H1 (cell line): Measurements from ENCODE around the gene SYNGR3. TPM values are rescaled to one million over a fixed set of nuclear protein-coding genes. Genes with fewer than 3 reads are reported as not detected.

ENCODE experiments used
- CTCF ChIA-PET: fragments of 300-600 bp; sonication (Branson Sonifier 250); formaldehyde crosslinking; loops from one replicate; lab custom pipeline; 2021; ENCODE audit not compliant: partially characterized antibody; lab: Charles Lee
- POLR2A ChIA-PET: fragments of 300-600 bp; sonication (Branson Sonifier 250); formaldehyde crosslinking; loops from one replicate; lab custom pipeline; 2021; ENCODE audit warnings: inconsistent platforms; ENCODE audit not compliant: partially characterized antibody; lab: Charles Lee
- DNase-seq, 2 experiments: peaks; one replicate each; pipeline versions ENCODE4 v3.0.0 to v3.0.0-alpha.2; 2010 to 2022; ENCODE audit warnings: low spot score in 2 of 2, low read depth in 1 of 2, mixed read lengths in 1 of 2
- FAIRE-seq: peaks from 2 replicates; lab custom pipeline; 2011; peaks lifted over from hg19 to GRCh38; lab: Jason Lieb, UNC
- H2AFZ ChIP-seq: 2 replicates; pipeline ENCODE4 v1.8.1; 2012; ENCODE audit warnings: low read length, inconsistent platforms
- H2AK5ac ChIP-seq: 2 replicates; pipeline ENCODE4 v1.6.1; 2013; ENCODE audit warnings: low read depth, low read length
- H2BK120ac ChIP-seq: replicated peaks from 2 replicates; pipeline ENCODE3; 2013; ENCODE audit warnings: low read depth, low read length, inconsistent platforms
- H2BK12ac ChIP-seq: 2 replicates; pipeline ENCODE4 v1.6.1; 2013; ENCODE audit warnings: low read depth, low read length
- H2BK15ac ChIP-seq: 2 replicates; pipeline ENCODE4 v1.6.1; 2013; ENCODE audit warnings: low read length
- H2BK20ac ChIP-seq: 2 replicates; pipeline ENCODE4 v1.6.1; 2013; ENCODE audit warnings: low read length
- H2BK5ac ChIP-seq: 2 replicates; pipeline ENCODE4 v1.6.1; 2013; ENCODE audit warnings: low read depth, low read length
- H3K14ac ChIP-seq: 2 replicates; pipeline ENCODE4 v1.6.1; 2013; ENCODE audit warnings: inconsistent platforms; ENCODE audit not compliant: insufficient read length
- H3K18ac ChIP-seq: 2 replicates; pipeline ENCODE4 v1.6.1; 2013; ENCODE audit warnings: low read length; ENCODE audit errors: extremely low read depth
- H3K23ac ChIP-seq: 2 replicates; pipeline ENCODE4 v1.6.1; 2013; ENCODE audit warnings: inconsistent platforms; ENCODE audit not compliant: insufficient read length
- H3K23me2 ChIP-seq: 2 replicates; pipeline ENCODE4 v1.6.1; 2013; ENCODE audit warnings: low read depth, low read length
- H3K27ac ChIP-seq: 2 replicates; pipeline ENCODE4 v1.6.1; 2011; ENCODE audit warnings: low read depth, low read length, inconsistent platforms
- H3K27me3 ChIP-seq, 4 experiments: replicated peaks in 1 of 4; 1 replicate in 1 of 4; 2 replicates in 3 of 4; pipeline versions ENCODE4 v1.6.1 to v1.8.1; 2011 to 2013; ENCODE audit warnings: low read length in 3 of 4, mild to moderate bottlenecking in 3 of 4, inconsistent platforms in 2 of 4, mixed read lengths in 2 of 4, moderate library complexity in 1 of 4; ENCODE audit not compliant: control insufficient read depth in 3 of 4, insufficient read depth in 3 of 4; ENCODE audit errors: extremely low read depth in 1 of 4
- H3K36me3 ChIP-seq, 4 experiments: 2 replicates each; pipeline versions ENCODE4 v1.6.1 to v1.8.1; 2011 to 2013; ENCODE audit warnings: mild to moderate bottlenecking in 4 of 4, low read length in 3 of 4, moderate library complexity in 2 of 4, control low read depth in 1 of 4, inconsistent platforms in 1 of 4; ENCODE audit not compliant: insufficient read depth in 4 of 4, control insufficient read depth in 2 of 4
- H3K4ac ChIP-seq: replicated peaks from 2 replicates; pipeline ENCODE3; 2013; ENCODE audit warnings: low read length, low read depth, mixed read lengths, inconsistent platforms; ENCODE audit not compliant: insufficient read length
- H3K4me1 ChIP-seq, 4 experiments: replicated peaks in 1 of 4; 1 replicate in 1 of 4; 2 replicates in 3 of 4; pipeline versions ENCODE4 v1.6.1 to v1.8.1; 2011 to 2013; ENCODE audit warnings: low read length in 3 of 4, inconsistent platforms in 2 of 4, mixed read lengths in 1 of 4; ENCODE audit not compliant: insufficient read depth in 4 of 4, control insufficient read depth in 3 of 4
- H3K4me2 ChIP-seq, 2 experiments: 2 replicates each; pipeline versions ENCODE4 v1.6.1 to v1.8.1; 2011 to 2013; ENCODE audit warnings: low read depth in 2 of 2, low read length in 2 of 2, control low read depth in 1 of 2, inconsistent platforms in 1 of 2, mild to moderate bottlenecking in 1 of 2; ENCODE audit not compliant: insufficient read depth in 1 of 2
- H3K4me3 ChIP-seq, 4 experiments: fragments of 200-600, 300-600 bp in 1 of 4; sonication (generic), shearing (Covaris generic), sonication (Bioruptor Twin) in 1 of 4; 2 replicates each; pipeline versions ENCODE4 v1.5.1 to v1.8.1; 2011 to 2016; ENCODE audit warnings: low read length in 4 of 4, low read depth in 3 of 4, control low read depth in 2 of 4, inconsistent platforms in 2 of 4, mild to moderate bottlenecking in 2 of 4, mixed read lengths in 1 of 4, moderate library complexity in 1 of 4; ENCODE audit not compliant: insufficient read depth in 2 of 4; ENCODE audit errors: extremely low read depth in 1 of 4
- H3K56ac ChIP-seq: replicated peaks from 2 replicates; pipeline ENCODE3; 2013; ENCODE audit warnings: low read depth, mild to moderate bottlenecking, mixed read lengths, low read length, inconsistent platforms; ENCODE audit not compliant: insufficient read length
- H3K79me1 ChIP-seq: 2 replicates; pipeline ENCODE4 v1.6.1; 2013; ENCODE audit warnings: low read depth, low read length, control low read depth
- H3K79me2 ChIP-seq, 2 experiments: 2 replicates each; pipeline versions ENCODE4 v1.6.1 to v1.8.1; 2012 to 2013; ENCODE audit warnings: low read length in 2 of 2, mild to moderate bottlenecking in 2 of 2, inconsistent platforms in 1 of 2; ENCODE audit not compliant: insufficient read depth in 2 of 2, control insufficient read depth in 1 of 2
- H3K9ac ChIP-seq, 4 experiments: replicated peaks in 1 of 4; 1 replicate in 1 of 4; 2 replicates in 3 of 4; pipeline versions ENCODE4 v1.6.1 to v1.8.1; 2011 to 2013; ENCODE audit warnings: low read depth in 3 of 4, low read length in 3 of 4, control low read depth in 2 of 4, mild to moderate bottlenecking in 2 of 4, moderate library complexity in 2 of 4, inconsistent platforms in 1 of 4; ENCODE audit errors: extremely low read depth in 1 of 4
- H3K9me3 ChIP-seq, 2 experiments: 2 replicates each; pipeline versions ENCODE4 v1.6.1 to v1.8.1; 2012 to 2013; ENCODE audit warnings: mild to moderate bottlenecking in 2 of 2, moderate library complexity in 2 of 2, control low read depth in 1 of 2, inconsistent platforms in 1 of 2, low read depth in 1 of 2, low read length in 1 of 2, mixed read lengths in 1 of 2; ENCODE audit not compliant: insufficient read depth in 2 of 2
- H4K20me1 ChIP-seq, 2 experiments: replicated peaks in 1 of 2; 2 replicates each; pipeline versions ENCODE3 to v1.8.1; 2011 to 2013; ENCODE audit warnings: inconsistent platforms in 2 of 2, low read length in 2 of 2, mild to moderate bottlenecking in 1 of 2; ENCODE audit not compliant: insufficient read depth in 2 of 2, control insufficient read depth in 1 of 2
- H4K5ac ChIP-seq: 2 replicates; pipeline ENCODE4 v1.6.1; 2013; ENCODE audit warnings: low read length, low read depth, mixed read lengths, inconsistent platforms; ENCODE audit not compliant: insufficient read length
- H4K8ac ChIP-seq: 2 replicates; pipeline ENCODE4 v1.8.0; 2013; ENCODE audit warnings: mild to moderate bottlenecking, moderate library complexity, low read length, inconsistent platforms; ENCODE audit not compliant: insufficient read depth; ENCODE audit errors: extremely low read depth
- H4K91ac ChIP-seq: replicated peaks from 2 replicates; pipeline ENCODE3; 2013; ENCODE audit warnings: low read length, mixed read lengths, inconsistent platforms; ENCODE audit not compliant: insufficient read length
- CBX5 ChIP-seq: fragments of 300-800, 300-1000 bp; sonication (generic); IDR thresholded peaks from 2 replicates; pipeline ENCODE4 v1.7.1; 2016; ENCODE audit warnings: antibody characterized with exemption, low read length, low read depth
- CBX8 ChIP-seq: fragments of 300-800, 300-1000 bp; sonication (generic); IDR thresholded peaks from 2 replicates; pipeline ENCODE4 v1.7.1; 2016; ENCODE audit warnings: low read depth, low read length, borderline replicate concordance
- CTBP2 ChIP-seq: IDR thresholded peaks from 2 replicates; pipeline ENCODE4 v1.7.0; 2011; ENCODE audit warnings: borderline replicate concordance, mild to moderate bottlenecking, moderate library complexity, mixed read lengths, low read length; ENCODE audit not compliant: insufficient read depth, insufficient read length
- JUND ChIP-seq: IDR thresholded peaks from 2 replicates; pipeline ENCODE4 v1.6.1; 2011; ENCODE audit warnings: mild to moderate bottlenecking, improper control_type of control experiment, low read length
- KDM1A ChIP-seq: fragments of 200-600, 300-600 bp; sonication (generic); IDR thresholded peaks from 2 replicates; pipeline ENCODE4 v1.7.1; 2016; ENCODE audit warnings: mild to moderate bottlenecking, low read length, borderline replicate concordance
- POLR2A ChIP-seq, 2 experiments: IDR thresholded peaks; 1 replicate in 1 of 2; 2 replicates in 1 of 2; pipeline ENCODE4 v1.6.1; 2011; ENCODE audit warnings: low read depth in 2 of 2, low read length in 2 of 2, mild to moderate bottlenecking in 2 of 2; ENCODE audit errors: control extremely low read depth in 1 of 2
- POLR2AphosphoS5 ChIP-seq: IDR thresholded peaks from 2 replicates; pipeline ENCODE4 v1.6.1; 2011; ENCODE audit warnings: low read depth, low read length
- SIN3A ChIP-seq, 2 experiments: IDR thresholded peaks in 1 of 2; conservative IDR thresholded peaks in 1 of 2; 2 replicates each; pipeline ENCODE4 v1.6.1; 2011 to 2012; ENCODE audit warnings: low read length in 2 of 2, improper control_type of control experiment in 1 of 2, low read depth in 1 of 2, mild to moderate bottlenecking in 1 of 2
- TAF7 ChIP-seq: optimal IDR thresholded peaks from 2 replicates; pipeline ENCODE3; 2011; ENCODE audit warnings: low read depth, mild to moderate bottlenecking, inconsistent platforms, low read length, moderate library complexity, borderline replicate concordance
- YY1 ChIP-seq: IDR thresholded peaks from 2 replicates; pipeline ENCODE4 v1.6.1; 2011; ENCODE audit warnings: low read depth, mild to moderate bottlenecking, low read length
- WGBS, 2 experiments: shearing (Covaris generic) in 1 of 2; methylation state at CpG; one replicate each; pipeline versions ENCODE4 v1.1.6 to v1.1.7; 2013 to 2015; ENCODE audit warnings: low lambda C conversion rate in 2 of 2, mixed read lengths in 2 of 2, inconsistent platforms in 1 of 2, low coverage in 1 of 2, missing lambda C conversion rate in 1 of 2; ENCODE audit not compliant: insufficient replicate concordance in 2 of 2, insufficient coverage in 1 of 2, insufficient read length in 1 of 2; ENCODE audit errors: extremely low coverage in 1 of 2, missing lambda C conversion rate in 1 of 2; 5-methylcytosine and 5-hydroxymethylcytosine counted together
- polyA plus RNA-seq, 7 experiments: library from polyadenylated mRNA; depleted of rRNA in 3 of 7; stranded (reverse) in 5 of 7; unstranded in 2 of 7; fragments of >200 nt in 5 of 7; fragments of 200-250 nt in 2 of 7; gene quantifications; 1 replicate in 5 of 7; 2 replicates in 1 of 7; 4 replicates in 1 of 7; pipeline versions ENCODE4 v1.2.1 to v1.2.3, GENCODE V29; 2011 to 2013; ENCODE audit warnings: missing spikeins in 2 of 7, mixed read lengths in 2 of 7
- total RNA-seq: library from RNA; stranded (reverse); fragmentation: NEBNext Ultra II Directional; extraction: Animal tissue kit (Norgen Biotek cat#: 25700); gene quantifications from 2 replicates; pipeline ENCODE4 v1.2.1, GENCODE V29; 2021
- TF ChIP-seq, protein P1 (sequence below): IDR thresholded peaks from 2 replicates; pipeline ENCODE4 v1.6.1; 2011; ENCODE audit warnings: low read length, improper control_type of control experiment

The SYNGR3 gene
- total and polyA plus RNA-seq, 2 of the 8 experiments (the other 6 are each of a cell fraction or from before 2014, with no cell fraction given), result 36.2 to 49.9 TPM

DNA sequence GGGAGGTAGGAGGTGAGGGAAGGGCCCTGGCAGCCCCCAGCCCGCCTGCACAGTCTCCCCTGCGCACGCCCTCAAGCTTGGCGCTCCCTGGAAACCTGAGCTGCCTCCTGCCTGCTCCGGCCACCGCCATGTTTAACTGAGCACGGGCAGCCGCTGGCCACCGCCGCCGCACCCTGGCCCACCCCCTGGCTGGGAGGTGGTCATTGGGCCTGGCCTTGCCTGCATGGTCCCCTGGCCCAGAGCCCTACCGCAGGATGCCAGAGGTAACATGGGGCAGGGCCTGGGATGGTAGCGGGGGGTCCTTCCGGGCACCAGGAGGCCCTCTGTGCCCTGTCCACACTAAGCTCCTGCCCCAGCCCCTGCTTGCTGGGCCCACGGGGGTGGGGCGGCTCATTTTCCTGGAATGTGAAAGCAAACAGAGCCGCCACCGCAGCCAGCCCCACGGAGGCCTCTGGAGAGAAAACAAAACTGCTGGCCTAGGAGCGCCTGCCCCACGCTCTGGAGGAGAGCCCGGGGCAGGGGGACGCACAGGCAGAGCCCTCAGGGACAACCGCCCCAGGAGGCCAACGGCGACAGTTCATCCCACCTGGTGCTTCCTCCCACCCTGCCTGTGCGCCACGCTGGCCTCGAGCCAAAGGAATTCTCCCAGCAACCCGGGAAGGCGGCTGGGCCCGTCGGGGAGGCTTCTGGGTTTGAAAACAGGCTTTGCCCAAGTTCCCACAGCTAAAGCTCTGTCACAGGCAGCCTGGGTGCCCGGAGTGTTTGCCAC lies 45.8 kb downstream of the SYNGR3 start:
- no peak overlapping the region for H2AFZ ChIP-seq
- TF ChIP-seq TAF7 (no peak), POLR2A (IDR thresholded peaks at IDR 0.05; ENCODE audit: control extremely low read depth in 1 of 2, low read depth in 2 of 2, low read length in 2 of 2) (no peak), YY1 (no peak), CBX8 (no peak), CBX5 (no peak), CTBP2 (no peak), KDM1A (no peak), SIN3A (conservative IDR thresholded peaks at IDR 0.05 in 1 of 2, IDR thresholded peaks at IDR 0.05 in 1 of 2; ENCODE audit: low read depth in 1 of 2, low read length in 2 of 2) (no peak), JUND (no peak), POLR2AphosphoS5 (no peak)
- TF ChIP-seq, protein P1, sequence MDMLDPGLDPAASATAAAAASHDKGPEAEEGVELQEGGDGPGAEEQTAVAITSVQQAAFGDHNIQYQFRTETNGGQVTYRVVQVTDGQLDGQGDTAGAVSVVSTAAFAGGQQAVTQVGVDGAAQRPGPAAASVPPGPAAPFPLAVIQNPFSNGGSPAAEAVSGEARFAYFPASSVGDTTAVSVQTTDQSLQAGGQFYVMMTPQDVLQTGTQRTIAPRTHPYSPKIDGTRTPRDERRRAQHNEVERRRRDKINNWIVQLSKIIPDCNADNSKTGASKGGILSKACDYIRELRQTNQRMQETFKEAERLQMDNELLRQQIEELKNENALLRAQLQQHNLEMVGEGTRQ, result no peak

More for the DNA sequence above, 45.8 kb downstream of the SYNGR3 start:
- 90% methylated on average over 33 of the region's 34 CpGs; no CpG with 5 or more reads in 1 of the 2 experiments for WGBS, 2 experiments
- H3K23me2 ChIP-seq, result no peaks in the 10 kb centered on the region
- H2BK20ac ChIP-seq, result no peak overlapping the region
- H4K5ac ChIP-seq, result no peak overlapping the region
- H3K79me1 ChIP-seq, result no peaks in the 10 kb centered on the region
- ChIA-PET CTCF (interaction anchor here (0.9 to 1.4 kb wide), 6 partner anchors 11 to 104 kb away, joined by 3 to 6 read pairs (median 4); partner anchors contain the start of gene NPW), POLR2A (interaction anchor here (0.7 to 2.1 kb wide), 5 partner anchors 12 to 116 kb away, joined by 3 to 5 read pairs (median 4); partner anchors contain the start of genes NTHL1, RPS2 and TSC2)
- no peak overlapping the region for H3K56ac ChIP-seq
- H4K20me1 ChIP-seq, result peaks cover 0 to 2% of the 10 kb centered on the region in 2 experiments
- H3K23ac ChIP-seq, result no peak overlapping the region
- no peak overlapping the region for H3K4me2 ChIP-seq
- H2BK12ac ChIP-seq, result no peak overlapping the region
- H3K4me3 ChIP-seq, result no peak overlapping the region
- no peak overlapping the region for H4K91ac ChIP-seq
- H3K36me3 ChIP-seq, result no peaks in the 10 kb centered on the region
- H3K9me3 ChIP-seq, result no peaks in the 10 kb centered on the region
- FAIRE-seq (no peak), DNase-seq (peak in 1 of 2 experiments; percentile 51)
- no peak overlapping the region for H4K8ac ChIP-seq
- H3K27ac ChIP-seq, result no peak overlapping the region; the same call in 1 of the 2 replicates
- no peak overlapping the region for H3K9ac ChIP-seq
- H2BK120ac ChIP-seq, result no peak overlapping the region
- H3K4ac ChIP-seq, result no peak overlapping the region
- no peak overlapping the region for H2AK5ac ChIP-seq
- peaks cover 0 to 4% (median 0%) of the 10 kb centered on the region in 4 experiments; a peak in 4 of 7 replicates for H3K4me1 ChIP-seq
- no peak overlapping the region for H3K14ac ChIP-seq
- no peak overlapping the region for H3K18ac ChIP-seq
- no peaks in the 10 kb centered on the region for H3K27me3 ChIP-seq
- no peak overlapping the region for H2BK5ac ChIP-seq
- no peak overlapping the region for H2BK15ac ChIP-seq
- H3K79me2 ChIP-seq, result no peaks in the 10 kb centered on the region
